Testis (tissue), 2 donors: ENCODE data around the gene CACNA2D4.

ENCODE experiments used
- POLR2A ChIP-seq: fragments of 450-650 bp; IDR thresholded peaks from one replicate; pipeline ENCODE4 v1.6.1; 2017; ENCODE audit warnings: antibody characterized with exemption, mild to moderate bottlenecking, moderate library complexity
- TF ChIP-seq, protein P1 (sequence below), 3 experiments: fragments of 450-650 bp in 2 of 3; fragments of 200-600 bp in 1 of 3; sonication (generic) in 1 of 3; IDR thresholded peaks; one replicate each; pipeline ENCODE4 v1.5.1; 2016 to 2019; ENCODE audit warnings: antibody characterized with exemption in 3 of 3, mild to moderate bottlenecking in 2 of 3, moderate library complexity in 1 of 3

DNA sequence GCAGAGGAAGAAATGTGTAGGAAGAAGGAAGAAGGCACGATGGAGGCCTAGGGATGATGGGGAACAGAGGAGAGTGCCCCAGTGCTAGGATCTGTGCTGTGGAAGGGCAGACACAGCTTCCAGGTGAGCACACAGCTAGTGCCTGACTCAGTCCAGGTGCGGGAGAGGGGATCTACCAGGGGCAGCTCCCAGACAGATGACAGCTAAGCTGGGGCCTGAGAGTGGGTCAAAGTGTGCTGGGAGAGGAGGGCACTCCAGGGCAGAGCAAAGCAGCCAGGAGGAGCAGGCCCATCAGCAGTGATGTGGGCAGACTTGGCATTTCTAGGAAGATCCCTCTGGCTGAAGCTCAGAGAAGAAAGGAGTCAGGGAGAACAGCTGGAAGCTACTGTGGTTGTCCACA, 61.4 kb downstream of the CACNA2D4 start:
- TF ChIP-seq, protein P1, sequence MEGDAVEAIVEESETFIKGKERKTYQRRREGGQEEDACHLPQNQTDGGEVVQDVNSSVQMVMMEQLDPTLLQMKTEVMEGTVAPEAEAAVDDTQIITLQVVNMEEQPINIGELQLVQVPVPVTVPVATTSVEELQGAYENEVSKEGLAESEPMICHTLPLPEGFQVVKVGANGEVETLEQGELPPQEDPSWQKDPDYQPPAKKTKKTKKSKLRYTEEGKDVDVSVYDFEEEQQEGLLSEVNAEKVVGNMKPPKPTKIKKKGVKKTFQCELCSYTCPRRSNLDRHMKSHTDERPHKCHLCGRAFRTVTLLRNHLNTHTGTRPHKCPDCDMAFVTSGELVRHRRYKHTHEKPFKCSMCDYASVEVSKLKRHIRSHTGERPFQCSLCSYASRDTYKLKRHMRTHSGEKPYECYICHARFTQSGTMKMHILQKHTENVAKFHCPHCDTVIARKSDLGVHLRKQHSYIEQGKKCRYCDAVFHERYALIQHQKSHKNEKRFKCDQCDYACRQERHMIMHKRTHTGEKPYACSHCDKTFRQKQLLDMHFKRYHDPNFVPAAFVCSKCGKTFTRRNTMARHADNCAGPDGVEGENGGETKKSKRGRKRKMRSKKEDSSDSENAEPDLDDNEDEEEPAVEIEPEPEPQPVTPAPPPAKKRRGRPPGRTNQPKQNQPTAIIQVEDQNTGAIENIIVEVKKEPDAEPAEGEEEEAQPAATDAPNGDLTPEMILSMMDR (IDR thresholded peaks at IDR 0.05) = no peak
- TF ChIP-seq POLR2A = no peak
